ENCODE results near the gene ADORA1. TPM values are rescaled to one million over a fixed set of nuclear protein-coding genes. Genes with fewer than 3 reads are reported as not detected.

The ADORA1 gene
- total RNA-seq, 1 experiment from 2014 or later = 1.5 TPM

- BruUV-seq (replicated peaks) = no TSS peak
- CTCF ChIA-PET = interaction anchor here (0.5 to 3.7 kb wide), 8 partner anchors 19 to 207 kb away, joined by 3 to 68 read pairs (median 6); partner anchors contain the start of gene ADORA1
- no peak overlapping the region for H3K27ac Mint-ChIP-seq (ENCODE audit: unreplicated experiment)
- peaks cover 84% of the 10 kb centered on the region for H3K27me3 Mint-ChIP-seq (ENCODE audit: unreplicated experiment)
- intact Hi-C loops (cut with micrococcal nuclease; ENCODE audit: unreplicated experiment) = no loop called here
- H3K36me3 Mint-ChIP-seq (ENCODE audit: insufficient read depth, unreplicated experiment) = no peaks in the 10 kb centered on the region
- DNase-seq = no peak
- no peak overlapping the region for H3K4me3 Mint-ChIP-seq (ENCODE audit: low read depth, unreplicated experiment)
- H3K4me1 Mint-ChIP-seq (ENCODE audit: low read depth, unreplicated experiment) = no peaks in the 10 kb centered on the region
- TF ChIP-seq CTCF (IDR thresholded peaks at IDR 0.05; ENCODE audit: unreplicated experiment) = no peak
- no peaks in the 10 kb centered on the region for H3K9me3 Mint-ChIP-seq (ENCODE audit: low read depth, unreplicated experiment)
These were observed 46.0 kb downstream of the ADORA1 start for GRCh38 chr1:203173566-203173965.

GRCh38 chr1:203174324-203174985 is 46.9 kb downstream of the ADORA1 start:
- H3K27ac Mint-ChIP-seq (ENCODE audit: unreplicated experiment) = no peak overlapping the region
- H3K27me3 Mint-ChIP-seq (ENCODE audit: unreplicated experiment) = peaks cover 84% of the 10 kb centered on the region
- no peaks in the 10 kb centered on the region for H3K36me3 Mint-ChIP-seq (ENCODE audit: insufficient read depth, unreplicated experiment)
- BruUV-seq (replicated peaks) = no TSS peak
- DNase-seq = no peak
- H3K4me1 Mint-ChIP-seq (ENCODE audit: low read depth, unreplicated experiment) = no peaks in the 10 kb centered on the region
- H3K9me3 Mint-ChIP-seq (ENCODE audit: low read depth, unreplicated experiment) = no peaks in the 10 kb centered on the region
- H3K4me3 Mint-ChIP-seq (ENCODE audit: low read depth, unreplicated experiment) = no peak overlapping the region
- intact Hi-C loops (cut with micrococcal nuclease; ENCODE audit: unreplicated experiment) = no loop called here
- CTCF ChIA-PET = no interaction called here
- TF ChIP-seq CTCF (IDR thresholded peaks at IDR 0.05; ENCODE audit: unreplicated experiment) = no peak

GRCh38 chr1:203175237-203175826 is 47.8 kb downstream of the ADORA1 start, which contains the start of gene MYBPH:
TSS of gene MYBPH (minus strand) at chr1:203175826. CDS start at chr1:203175755, 71 bp downstream.
- no TSS peak for BruUV-seq (replicated peaks)
- intact Hi-C loops (cut with micrococcal nuclease; ENCODE audit: unreplicated experiment) = no loop called here
- H3K9me3 Mint-ChIP-seq (ENCODE audit: low read depth, unreplicated experiment) = no peaks in the 10 kb centered on the region
- CTCF ChIA-PET = interaction anchor here (1.1 kb wide), 1 partner anchor 58 kb away, joined by 4 read pairs; no protein-coding TSS in a partner anchor
- H3K36me3 Mint-ChIP-seq (ENCODE audit: insufficient read depth, unreplicated experiment) = no peaks in the 10 kb centered on the region
- no peak for DNase-seq
- TF ChIP-seq CTCF (IDR thresholded peaks at IDR 0.05; ENCODE audit: unreplicated experiment) = no peak
- H3K4me1 Mint-ChIP-seq (ENCODE audit: low read depth, unreplicated experiment) = no peaks in the 10 kb centered on the region
- H3K27ac Mint-ChIP-seq (ENCODE audit: unreplicated experiment) = no peak within 1 kb of the TSS
- no peak within 1 kb of the TSS for H3K4me3 Mint-ChIP-seq (ENCODE audit: low read depth, unreplicated experiment)
- H3K27me3 Mint-ChIP-seq (ENCODE audit: unreplicated experiment) = peaks cover 83% of the 10 kb centered on the region

GRCh38 chr1:203175827-203176241 is 48.3 kb downstream of the ADORA1 start:
- H3K27ac Mint-ChIP-seq (ENCODE audit: unreplicated experiment) = no peak overlapping the region
- intact Hi-C loops (cut with micrococcal nuclease; ENCODE audit: unreplicated experiment) = no loop called here
- H3K4me3 Mint-ChIP-seq (ENCODE audit: low read depth, unreplicated experiment) = no peak overlapping the region
- BruUV-seq (replicated peaks) = no TSS peak
- no peaks in the 10 kb centered on the region for H3K36me3 Mint-ChIP-seq (ENCODE audit: insufficient read depth, unreplicated experiment)
- H3K4me1 Mint-ChIP-seq (ENCODE audit: low read depth, unreplicated experiment) = no peaks in the 10 kb centered on the region
- no peaks in the 10 kb centered on the region for H3K9me3 Mint-ChIP-seq (ENCODE audit: low read depth, unreplicated experiment)
- TF ChIP-seq CTCF (IDR thresholded peaks at IDR 0.05; ENCODE audit: unreplicated experiment) = no peak
- CTCF ChIA-PET = interaction anchor here (1.1 kb wide), 1 partner anchor 58 kb away, joined by 4 read pairs; no protein-coding TSS in a partner anchor
- no peak for DNase-seq
- H3K27me3 Mint-ChIP-seq (ENCODE audit: unreplicated experiment) = peaks cover 83% of the 10 kb centered on the region
